WTC11 (cell line): ENCODE data around the gene TP63. TPM values are rescaled to one million over a fixed set of nuclear protein-coding genes. Genes with fewer than 3 reads are reported as not detected.

Experiments used
- ATAC-seq: fragments of 200-7000 bp; cut with Tn5 transposase; 2 replicates; pipeline ENCODE4 v1.10.0; 2021; ENCODE audit warnings: mild to moderate bottlenecking, moderate library complexity
- CTCF ChIA-PET: fragments of 300-600 bp; sonication (Branson Sonifier 250); formaldehyde crosslinking; loops from one replicate; lab custom pipeline; 2021; ENCODE audit warnings: antibody characterized with exemption; lab: Charles Lee
- POLR2A ChIA-PET: fragments of 350-600 bp; sonication (Branson Sonifier 250); formaldehyde crosslinking; loops from one replicate; lab custom pipeline; 2021; ENCODE audit warnings: antibody characterized with exemption; lab: Charles Lee
- DNase-seq: peaks from one replicate; pipeline ENCODE4 v3.0.0; 2021; ENCODE audit warnings: low spot score
- H3K27ac Mint-ChIP-seq: 2 replicates; pipeline ENCODE4 v1.8.0; 2021; ENCODE audit warnings: mixed read lengths
- H3K27me3 Mint-ChIP-seq: 2 replicates; pipeline ENCODE4 v1.8.0; 2021; ENCODE audit warnings: low read depth, mild to moderate bottlenecking, moderate library complexity, mixed read lengths
- H3K36me3 Mint-ChIP-seq: 2 replicates; pipeline ENCODE4 v1.8.0; 2021; ENCODE audit warnings: mixed read lengths
- H3K4me1 Mint-ChIP-seq: 2 replicates; pipeline ENCODE4 v1.8.0; 2022; ENCODE audit warnings: mixed read lengths
- H3K4me3 Mint-ChIP-seq: 2 replicates; pipeline ENCODE4 v1.8.0; 2021; ENCODE audit warnings: mild to moderate bottlenecking, moderate library complexity, mixed read lengths
- H3K9me3 Mint-ChIP-seq: 2 replicates; pipeline ENCODE4 v1.8.0; 2021; ENCODE audit warnings: mixed read lengths
- CREB1 ChIP-seq: sonication (generic); formaldehyde crosslinking; IDR thresholded peaks from 2 replicates; pipeline ENCODE4 v1.8.0; 2023; ENCODE audit warnings: mild to moderate bottlenecking, missing genetic modification reagents
- E2F4 ChIP-seq: sonication (generic); formaldehyde crosslinking; IDR thresholded peaks from 2 replicates; pipeline ENCODE4 v1.8.1; 2022; ENCODE audit warnings: low read depth, mild to moderate bottlenecking, moderate library complexity, missing genetic modification reagents, borderline replicate concordance
- ERG ChIP-seq: fragments of 250-450 bp; sonication (Bioruptor Pico); IDR thresholded peaks from 2 replicates; pipeline ENCODE4 v1.8.0; 2021; ENCODE audit warnings: mild to moderate bottlenecking
- ETV6 ChIP-seq: sonication (generic); formaldehyde crosslinking; IDR thresholded peaks from 2 replicates; pipeline ENCODE4 v1.8.1; 2022; ENCODE audit warnings: mild to moderate bottlenecking, missing genetic modification reagents
- FOXK1 ChIP-seq: sonication (generic); formaldehyde crosslinking; IDR thresholded peaks from 2 replicates; pipeline ENCODE4 v1.8.0; 2022; ENCODE audit warnings: mild to moderate bottlenecking, moderate library complexity, missing genetic modification reagents
- IRF2 ChIP-seq: sonication (generic); formaldehyde crosslinking; IDR thresholded peaks from 2 replicates; pipeline ENCODE4 v1.8.0; 2022; ENCODE audit warnings: low read depth, missing genetic modification reagents, borderline replicate concordance
- MYBL2 ChIP-seq: sonication (generic); formaldehyde crosslinking; IDR thresholded peaks from 2 replicates; pipeline ENCODE4 v1.8.1; 2023; ENCODE audit warnings: mild to moderate bottlenecking, moderate library complexity, missing genetic modification reagents
- TEAD1 ChIP-seq: sonication (generic); formaldehyde crosslinking; IDR thresholded peaks from 2 replicates; pipeline ENCODE4 v1.8.0; 2022; ENCODE audit warnings: mild to moderate bottlenecking, missing genetic modification reagents
- ZBTB21 ChIP-seq: sonication (generic); formaldehyde crosslinking; IDR thresholded peaks from 2 replicates; pipeline ENCODE4 v1.8.1; 2023; ENCODE audit warnings: mild to moderate bottlenecking, missing genetic modification reagents, borderline replicate concordance
- ZNF219 ChIP-seq: sonication (generic); formaldehyde crosslinking; IDR thresholded peaks from 2 replicates; pipeline ENCODE4 v1.8.0; 2023; ENCODE audit warnings: missing genetic modification reagents, mild to moderate bottlenecking, borderline replicate concordance
- ZNF232 ChIP-seq: sonication (generic); formaldehyde crosslinking; IDR thresholded peaks from 2 replicates; pipeline ENCODE4 v1.8.0; 2022; ENCODE audit warnings: mild to moderate bottlenecking, missing genetic modification reagents
- ZNF317 ChIP-seq: sonication (generic); formaldehyde crosslinking; IDR thresholded peaks from 2 replicates; pipeline ENCODE4 v1.8.1; 2023; ENCODE audit warnings: low read depth, mild to moderate bottlenecking, moderate library complexity, missing genetic modification reagents, borderline replicate concordance
- ZNF416 ChIP-seq: fragments of 250-450 bp; sonication (Bioruptor Pico); IDR thresholded peaks from 2 replicates; pipeline ENCODE4 v1.9.0; 2021; ENCODE audit warnings: mild to moderate bottlenecking, inconsistent platforms
- ZSCAN18 ChIP-seq: fragments of 250-450 bp; sonication (Bioruptor Pico); IDR thresholded peaks from 2 replicates; pipeline ENCODE4 v2.1.2; 2022; ENCODE audit warnings: mild to moderate bottlenecking, moderate library complexity
- total RNA-seq: library from RNA; stranded (reverse); gene quantifications from 3 replicates; pipeline ENCODE4 v1.2.3, GENCODE V29; 2021
- TF ChIP-seq, protein P1 (sequence below): sonication (generic); formaldehyde crosslinking; IDR thresholded peaks from 2 replicates; pipeline ENCODE4 v1.8.1; 2022; ENCODE audit warnings: missing genetic modification reagents, borderline replicate concordance
- TF ChIP-seq, protein P2 (sequence below): fragments of 250-450 bp; sonication (Bioruptor Pico); conservative IDR thresholded peaks from 2 replicates; pipeline ENCODE4 v1.9.0; 2021; ENCODE audit warnings: mild to moderate bottlenecking
- TF ChIP-seq, protein P3 (sequence below): sonication (generic); formaldehyde crosslinking; IDR thresholded peaks from 2 replicates; pipeline ENCODE4 v1.8.1; 2022; ENCODE audit warnings: mild to moderate bottlenecking, missing genetic modification reagents, moderate library complexity, borderline replicate concordance
- TF ChIP-seq, protein P4 (sequence below): sonication (generic); formaldehyde crosslinking; IDR thresholded peaks from 2 replicates; pipeline ENCODE4 v1.8.1; 2023; ENCODE audit warnings: mild to moderate bottlenecking, missing genetic modification reagents

TP63 gene
- total RNA-seq, 1 experiment from 2014 or later: 0.09 TPM

DNA sequence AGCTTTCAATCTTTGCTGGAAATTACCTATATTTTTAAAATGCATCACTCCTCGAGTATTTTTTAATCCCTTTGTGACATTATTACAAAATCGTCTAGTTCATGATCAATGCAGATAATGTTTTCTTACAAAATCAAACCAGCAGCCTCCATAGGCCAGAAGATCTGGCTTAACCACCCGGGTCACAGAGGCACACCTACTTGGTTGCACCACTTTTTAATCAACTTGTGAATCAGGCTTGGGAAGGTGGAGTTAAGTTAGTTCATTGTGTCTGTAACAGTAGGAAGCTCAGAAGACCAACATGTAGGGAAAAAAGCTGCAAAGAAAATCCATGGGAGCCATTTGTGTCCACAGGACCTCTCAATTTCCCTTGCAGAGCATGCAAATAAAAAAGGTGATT lies 148.0 kb downstream of the TP63 start:
- CTCF ChIA-PET: interaction anchor here (0.6 to 1.0 kb wide), 3 partner anchors 7 to 169 kb away, joined by 3 read pairs; no protein-coding TSS in a partner anchor
- peaks cover 84% of the 10 kb centered on the region for H3K27me3 Mint-ChIP-seq
- DNase-seq: no peak

More for the DNA sequence above, 148.0 kb downstream of the TP63 start:
- H3K27ac Mint-ChIP-seq: no peak overlapping the region
- H3K9me3 Mint-ChIP-seq: no peaks in the 10 kb centered on the region
- peaks cover 19% of the 10 kb centered on the region for H3K4me1 Mint-ChIP-seq
- POLR2A ChIA-PET: no interaction called here
- TF ChIP-seq IRF2 (CRISPR knock-in tag) (no peak), ZNF232 (CRISPR knock-in tag) (no peak), ZNF317 (no peak), ZSCAN18 (no peak), CREB1 (CRISPR knock-in tag) (no peak), MYBL2 (CRISPR knock-in tag) (no peak), ZNF219 (CRISPR knock-in tag) (no peak), ETV6 (CRISPR knock-in tag) (no peak), ERG (no peak), ZNF416 (no peak), FOXK1 (no peak), E2F4 (CRISPR knock-in tag) (no peak), ZBTB21 (CRISPR knock-in tag) (no peak), TEAD1 (CRISPR knock-in tag) (no peak)
- TF ChIP-seq, protein P1, sequence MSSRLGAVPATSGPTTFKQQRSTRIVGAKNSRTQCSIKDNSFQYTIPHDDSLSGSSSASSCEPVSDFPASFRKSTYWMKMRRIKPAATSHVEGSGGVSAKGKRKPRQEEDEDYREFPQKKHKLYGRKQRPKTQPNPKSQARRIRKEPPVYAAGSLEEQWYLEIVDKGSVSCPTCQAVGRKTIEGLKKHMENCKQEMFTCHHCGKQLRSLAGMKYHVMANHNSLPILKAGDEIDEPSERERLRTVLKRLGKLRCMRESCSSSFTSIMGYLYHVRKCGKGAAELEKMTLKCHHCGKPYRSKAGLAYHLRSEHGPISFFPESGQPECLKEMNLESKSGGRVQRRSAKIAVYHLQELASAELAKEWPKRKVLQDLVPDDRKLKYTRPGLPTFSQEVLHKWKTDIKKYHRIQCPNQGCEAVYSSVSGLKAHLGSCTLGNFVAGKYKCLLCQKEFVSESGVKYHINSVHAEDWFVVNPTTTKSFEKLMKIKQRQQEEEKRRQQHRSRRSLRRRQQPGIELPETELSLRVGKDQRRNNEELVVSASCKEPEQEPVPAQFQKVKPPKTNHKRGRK (CRISPR knock-in tag): no peak
- TF ChIP-seq, protein P2, sequence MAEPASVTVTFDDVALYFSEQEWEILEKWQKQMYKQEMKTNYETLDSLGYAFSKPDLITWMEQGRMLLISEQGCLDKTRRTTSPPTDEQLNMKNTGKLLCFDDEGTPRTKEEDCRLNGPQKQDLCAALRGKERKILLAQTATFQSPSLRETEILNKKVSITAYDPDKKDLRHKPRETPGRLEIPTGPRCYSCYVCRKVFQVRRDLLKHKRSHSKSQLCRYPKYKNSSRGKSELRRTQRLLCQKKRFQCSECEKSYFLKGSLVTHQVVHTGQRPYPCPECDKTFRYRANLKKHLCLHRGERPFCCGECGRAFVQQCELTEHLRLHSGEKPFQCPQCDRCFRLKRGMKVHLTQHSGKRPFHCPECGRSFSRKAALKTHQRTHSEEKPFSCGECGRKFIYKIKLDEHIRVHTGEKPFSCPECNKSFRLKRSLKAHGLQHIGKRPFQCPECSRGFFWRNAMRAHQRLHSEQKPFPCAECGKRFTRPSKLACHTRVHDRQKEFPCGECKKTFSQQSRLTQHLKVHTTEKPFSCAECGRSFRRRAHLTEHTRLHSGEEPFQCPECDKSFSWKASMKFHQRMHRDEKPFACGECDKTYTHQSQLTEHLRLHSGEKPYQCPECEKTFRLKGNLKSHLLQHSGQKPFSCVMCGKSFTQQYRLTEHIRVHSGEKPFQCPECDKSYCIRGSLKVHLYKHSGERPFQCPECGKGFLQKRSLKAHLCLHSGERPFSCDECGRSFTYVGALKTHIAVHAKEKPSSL (CRISPR knock-in tag): no peak
- TF ChIP-seq, protein P3, sequence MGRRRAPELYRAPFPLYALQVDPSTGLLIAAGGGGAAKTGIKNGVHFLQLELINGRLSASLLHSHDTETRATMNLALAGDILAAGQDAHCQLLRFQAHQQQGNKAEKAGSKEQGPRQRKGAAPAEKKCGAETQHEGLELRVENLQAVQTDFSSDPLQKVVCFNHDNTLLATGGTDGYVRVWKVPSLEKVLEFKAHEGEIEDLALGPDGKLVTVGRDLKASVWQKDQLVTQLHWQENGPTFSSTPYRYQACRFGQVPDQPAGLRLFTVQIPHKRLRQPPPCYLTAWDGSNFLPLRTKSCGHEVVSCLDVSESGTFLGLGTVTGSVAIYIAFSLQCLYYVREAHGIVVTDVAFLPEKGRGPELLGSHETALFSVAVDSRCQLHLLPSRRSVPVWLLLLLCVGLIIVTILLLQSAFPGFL (CRISPR knock-in tag): no peak
- TF ChIP-seq, protein P4, sequence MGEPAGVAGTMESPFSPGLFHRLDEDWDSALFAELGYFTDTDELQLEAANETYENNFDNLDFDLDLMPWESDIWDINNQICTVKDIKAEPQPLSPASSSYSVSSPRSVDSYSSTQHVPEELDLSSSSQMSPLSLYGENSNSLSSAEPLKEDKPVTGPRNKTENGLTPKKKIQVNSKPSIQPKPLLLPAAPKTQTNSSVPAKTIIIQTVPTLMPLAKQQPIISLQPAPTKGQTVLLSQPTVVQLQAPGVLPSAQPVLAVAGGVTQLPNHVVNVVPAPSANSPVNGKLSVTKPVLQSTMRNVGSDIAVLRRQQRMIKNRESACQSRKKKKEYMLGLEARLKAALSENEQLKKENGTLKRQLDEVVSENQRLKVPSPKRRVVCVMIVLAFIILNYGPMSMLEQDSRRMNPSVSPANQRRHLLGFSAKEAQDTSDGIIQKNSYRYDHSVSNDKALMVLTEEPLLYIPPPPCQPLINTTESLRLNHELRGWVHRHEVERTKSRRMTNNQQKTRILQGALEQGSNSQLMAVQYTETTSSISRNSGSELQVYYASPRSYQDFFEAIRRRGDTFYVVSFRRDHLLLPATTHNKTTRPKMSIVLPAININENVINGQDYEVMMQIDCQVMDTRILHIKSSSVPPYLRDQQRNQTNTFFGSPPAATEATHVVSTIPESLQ (CRISPR knock-in tag): no peak
- no peak for ATAC-seq
- H3K4me3 Mint-ChIP-seq: no peak overlapping the region
- H3K36me3 Mint-ChIP-seq: no peaks in the 10 kb centered on the region
